Measurements from ENCODE around the gene RASL10A.

RASL10A gene

DNA sequence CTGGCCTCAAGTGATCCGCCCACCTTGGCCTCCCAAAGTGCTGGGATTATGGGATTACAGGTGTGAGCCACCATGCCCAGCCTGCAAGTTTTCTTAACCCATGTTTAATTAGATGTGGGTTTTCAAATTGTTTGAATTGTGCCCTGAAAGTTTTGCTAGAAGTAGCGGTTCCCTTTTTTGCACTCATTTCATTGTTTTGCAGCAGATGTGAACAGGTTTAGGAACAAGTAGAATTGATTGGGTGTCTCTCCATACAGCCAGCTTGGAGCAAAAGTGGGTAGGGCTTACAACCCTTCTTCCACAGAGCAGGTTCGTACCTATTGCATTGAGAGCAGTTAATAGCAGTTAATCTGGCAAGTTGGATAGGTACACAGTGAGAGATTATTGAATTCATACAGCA, 31.3 kb downstream of the RASL10A start:
- H3K36me3 Mint-ChIP-seq (ENCODE audit: low read depth) = peaks cover 87% of the 10 kb centered on the region
- H3K4me1 Mint-ChIP-seq (ENCODE audit: low read depth) = peaks cover 3% of the 10 kb centered on the region
- no peak overlapping the region for H3K27ac Mint-ChIP-seq
- H3K4me3 Mint-ChIP-seq = no peak overlapping the region
- no peaks in the 10 kb centered on the region for H3K9me3 Mint-ChIP-seq
- no peaks in the 10 kb centered on the region for H3K27me3 Mint-ChIP-seq

DNA sequence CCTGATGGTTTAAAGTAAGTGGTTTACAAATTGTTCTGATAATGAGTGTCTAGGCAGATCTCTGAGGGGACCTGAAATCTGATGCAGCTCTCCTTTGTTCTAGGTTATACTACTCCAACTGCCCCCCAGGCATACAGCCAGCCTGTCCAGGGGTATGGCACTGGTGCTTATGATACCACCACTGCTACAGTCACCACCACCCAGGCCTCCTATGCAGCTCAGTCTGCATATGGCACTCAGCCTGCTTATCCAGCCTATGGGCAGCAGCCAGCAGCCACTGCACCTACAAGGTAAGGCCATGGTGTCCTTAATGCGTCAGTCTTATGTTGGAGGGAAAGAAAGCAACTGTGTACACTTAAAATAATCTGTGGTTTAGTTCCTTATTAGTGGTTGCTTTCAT, 37.6 kb downstream of the RASL10A start:
- Mint-ChIP-seq H3K9me3 (no peaks in the 10 kb centered on the region), H3K27ac (peak overlapping the region; percentile 10), H3K4me3 (no peak overlapping the region), H3K4me1 (ENCODE audit: low read depth) (peaks cover 54% of the 10 kb centered on the region), H3K36me3 (ENCODE audit: low read depth) (peaks cover 94% of the 10 kb centered on the region), H3K27me3 (no peaks in the 10 kb centered on the region)

DNA sequence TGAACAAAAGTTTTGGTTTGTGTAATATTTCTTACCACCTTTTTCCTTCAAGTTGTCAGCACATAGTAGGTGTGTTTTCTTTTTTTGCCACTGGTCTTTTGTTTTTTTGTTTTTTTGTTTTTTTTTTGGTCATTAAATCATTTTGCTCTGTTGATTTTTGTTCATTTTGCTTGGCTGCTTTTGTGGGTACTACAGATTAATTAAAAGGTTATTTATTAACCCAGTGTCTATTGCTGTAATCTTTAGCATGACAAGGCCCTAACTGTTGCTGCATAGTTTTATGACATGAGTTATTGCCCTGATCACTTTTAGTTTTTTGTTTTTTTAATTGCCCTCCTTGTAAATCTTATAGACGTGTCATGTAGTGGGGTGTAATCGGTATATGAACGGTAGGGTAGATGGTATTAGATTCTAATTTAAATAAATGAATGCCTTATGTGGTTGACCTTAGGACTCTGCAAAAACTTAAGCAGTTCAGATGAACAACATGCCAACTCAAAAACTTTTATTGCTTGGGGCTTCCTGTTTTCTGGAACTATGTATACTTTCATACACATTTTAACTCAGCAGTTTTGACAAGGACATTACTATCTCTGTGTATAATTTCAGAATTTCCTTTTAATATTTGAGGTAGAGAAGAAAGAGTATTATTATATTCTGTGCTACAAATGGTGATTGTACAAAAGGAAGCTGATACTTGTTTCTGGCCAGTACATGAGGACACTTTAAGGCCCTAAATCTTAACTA, 39.5 kb downstream of the RASL10A start:
- no peaks in the 10 kb centered on the region for H3K9me3 Mint-ChIP-seq
- H3K27ac Mint-ChIP-seq = no peak overlapping the region
- H3K4me1 Mint-ChIP-seq (ENCODE audit: low read depth) = peaks cover 74% of the 10 kb centered on the region
- no peak overlapping the region for H3K4me3 Mint-ChIP-seq
- H3K27me3 Mint-ChIP-seq = no peaks in the 10 kb centered on the region
- H3K36me3 Mint-ChIP-seq (ENCODE audit: low read depth) = peaks cover 96% of the 10 kb centered on the region

DNA sequence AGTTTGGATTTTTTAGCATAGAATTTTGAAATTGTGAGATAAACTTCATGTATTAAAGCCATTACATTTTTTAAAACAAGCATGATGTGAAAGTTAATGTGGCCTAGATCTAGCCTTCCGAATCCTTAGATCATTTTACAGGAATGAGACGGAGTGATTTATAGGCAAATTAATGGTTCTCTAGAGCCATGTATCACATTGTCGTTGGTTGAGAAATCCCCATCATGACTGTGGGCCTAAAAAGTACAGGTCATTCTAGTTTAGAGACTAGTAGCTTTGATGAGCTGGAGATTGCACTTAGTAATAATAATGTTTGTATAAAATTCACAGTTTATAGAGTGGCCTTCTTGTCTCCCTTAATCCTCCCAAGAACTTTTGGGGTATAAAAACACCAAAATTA, 40.3 kb downstream of the RASL10A start:
- Mint-ChIP-seq H3K27me3 (no peaks in the 10 kb centered on the region), H3K4me3 (no peak overlapping the region), H3K36me3 (ENCODE audit: low read depth) (peaks cover 97% of the 10 kb centered on the region), H3K4me1 (ENCODE audit: low read depth) (peaks cover 82% of the 10 kb centered on the region), H3K9me3 (no peaks in the 10 kb centered on the region), H3K27ac (no peak overlapping the region)

DNA sequence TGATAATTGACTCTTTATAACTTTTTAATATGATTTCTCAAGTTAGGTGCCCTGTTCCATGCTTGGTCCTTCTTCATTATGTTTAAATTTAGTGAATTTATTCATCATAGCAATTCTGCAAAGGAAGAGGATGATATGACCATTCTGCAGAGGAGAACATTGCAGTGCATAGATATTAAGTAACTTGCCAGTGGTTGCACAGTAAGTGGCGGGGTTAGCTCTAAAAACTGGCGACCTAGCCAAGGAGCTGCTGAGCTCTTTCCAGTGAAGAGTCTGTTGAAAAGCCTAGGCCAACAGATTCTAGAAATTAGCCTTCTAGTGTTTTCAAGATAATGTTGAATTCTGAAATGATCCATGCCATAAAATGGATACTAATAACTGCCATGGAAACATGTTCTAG, 42.9 kb downstream of the RASL10A start:
- Mint-ChIP-seq H3K4me1 (ENCODE audit: low read depth) (peaks cover 83% of the 10 kb centered on the region), H3K27ac (no peak overlapping the region), H3K9me3 (no peaks in the 10 kb centered on the region), H3K4me3 (no peak overlapping the region), H3K27me3 (peaks cover 3% of the 10 kb centered on the region), H3K36me3 (ENCODE audit: low read depth) (peaks cover 93% of the 10 kb centered on the region)

DNA sequence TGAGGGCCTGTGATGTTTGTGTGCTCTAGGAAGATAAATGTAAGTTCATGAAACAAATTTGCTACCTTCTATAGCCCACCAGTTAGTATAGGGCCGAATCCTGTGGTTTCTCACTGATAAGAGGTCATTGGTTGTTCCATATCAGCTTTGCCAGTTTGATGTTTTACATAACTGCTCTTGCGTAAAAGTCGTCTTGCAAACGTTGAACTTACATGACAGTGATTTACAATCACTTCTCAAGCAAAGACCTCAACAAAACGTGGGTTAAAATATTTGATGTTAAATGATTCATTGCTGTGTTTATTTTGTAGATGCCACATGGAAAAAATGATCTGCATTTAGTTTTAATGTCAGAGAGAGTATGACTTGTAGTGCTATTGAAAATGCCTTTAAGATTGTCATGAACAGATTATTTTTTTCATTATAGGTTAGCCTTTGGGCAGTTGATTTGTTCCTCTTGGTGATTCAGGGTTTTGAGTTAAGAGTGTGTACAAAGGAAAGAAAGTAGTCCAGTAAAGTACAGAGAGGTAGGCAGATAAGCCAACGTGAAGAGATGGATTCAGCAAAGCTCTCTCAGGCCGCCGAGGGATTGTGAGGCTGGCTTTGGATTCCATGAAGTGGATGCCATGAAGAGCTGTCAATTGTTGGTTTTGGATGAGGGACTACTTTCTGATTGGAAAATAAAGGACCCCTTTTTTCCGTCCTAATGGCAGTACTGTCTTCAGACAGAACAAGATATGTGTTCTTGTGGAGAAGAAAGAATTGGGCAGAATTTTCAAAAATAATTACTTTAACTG, 44.8 kb downstream of the RASL10A start:
- Mint-ChIP-seq H3K36me3 (ENCODE audit: low read depth) (peaks cover 89% of the 10 kb centered on the region), H3K4me3 (peak overlapping the region; percentile 97), H3K27me3 (peaks cover 3% of the 10 kb centered on the region), H3K4me1 (ENCODE audit: low read depth) (peaks cover 79% of the 10 kb centered on the region), H3K27ac (peak overlapping the region; percentile 90), H3K9me3 (no peaks in the 10 kb centered on the region)

DNA sequence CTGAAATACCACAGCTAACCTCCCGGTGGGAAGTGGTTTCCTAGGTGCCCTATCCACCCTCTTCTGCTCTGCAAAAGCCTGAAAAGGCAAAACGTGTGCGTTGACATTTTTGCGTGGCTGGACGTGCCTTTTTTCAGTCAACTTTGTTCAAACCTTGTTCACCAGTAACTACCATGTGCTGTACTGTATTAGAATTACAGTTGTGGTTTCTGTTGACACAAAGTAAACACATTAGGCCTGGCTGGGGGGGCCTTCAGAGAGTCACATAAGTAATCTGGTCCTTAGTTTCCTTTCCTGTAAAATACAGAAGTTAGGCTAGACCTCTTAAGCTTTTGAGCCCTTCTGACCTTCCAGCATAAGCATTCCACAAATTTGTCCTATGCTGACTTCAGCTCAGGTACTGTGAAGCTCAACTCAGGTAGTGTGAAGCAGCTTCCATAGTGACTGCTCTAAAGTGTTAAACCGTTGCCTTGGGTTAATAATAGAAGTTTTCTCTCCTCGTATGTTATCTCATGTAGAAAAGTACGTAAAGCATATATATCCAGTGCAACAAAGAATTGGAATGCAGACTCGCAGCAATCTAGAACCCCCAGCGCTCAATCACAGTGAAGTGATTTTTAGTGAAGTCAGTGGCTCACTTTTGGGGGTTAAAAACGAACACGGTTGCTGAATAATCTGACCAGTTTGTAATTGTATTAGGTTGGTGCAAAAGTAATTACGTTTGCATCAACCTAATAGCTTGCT, 45.6 kb downstream of the RASL10A start:
- Mint-ChIP-seq H3K27me3 (peaks cover 3% of the 10 kb centered on the region), H3K9me3 (no peaks in the 10 kb centered on the region), H3K4me3 (peak overlapping the region; percentile 97), H3K27ac (peak overlapping the region; percentile 90), H3K36me3 (ENCODE audit: low read depth) (peaks cover 81% of the 10 kb centered on the region), H3K4me1 (ENCODE audit: low read depth) (peaks cover 71% of the 10 kb centered on the region)

DNA sequence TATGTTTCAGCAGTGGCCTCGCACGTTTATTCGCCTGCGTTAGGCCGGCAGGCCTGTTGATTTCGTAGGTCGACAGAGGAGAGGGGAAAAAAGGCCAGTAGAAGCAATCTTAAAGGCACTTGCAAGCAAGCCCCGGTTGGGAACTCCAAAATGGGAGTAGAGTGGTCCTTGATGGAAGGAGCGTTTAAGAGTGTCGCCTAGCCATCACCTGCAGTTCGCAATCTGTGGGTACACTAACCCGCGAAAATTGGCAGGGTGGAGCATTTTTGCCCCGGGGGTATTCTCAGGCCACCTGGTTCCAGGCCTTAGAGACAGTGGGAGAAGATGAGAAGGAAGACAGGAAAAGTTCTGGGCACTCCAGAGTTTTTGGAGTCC, 46.3 kb downstream of the RASL10A start:
- Mint-ChIP-seq H3K27me3 (peaks cover 3% of the 10 kb centered on the region), H3K27ac (peak overlapping the region; percentile 90), H3K4me3 (peak overlapping the region; percentile 97), H3K36me3 (ENCODE audit: low read depth) (peaks cover 75% of the 10 kb centered on the region), H3K9me3 (no peaks in the 10 kb centered on the region), H3K4me1 (ENCODE audit: low read depth) (peaks cover 64% of the 10 kb centered on the region)

DNA sequence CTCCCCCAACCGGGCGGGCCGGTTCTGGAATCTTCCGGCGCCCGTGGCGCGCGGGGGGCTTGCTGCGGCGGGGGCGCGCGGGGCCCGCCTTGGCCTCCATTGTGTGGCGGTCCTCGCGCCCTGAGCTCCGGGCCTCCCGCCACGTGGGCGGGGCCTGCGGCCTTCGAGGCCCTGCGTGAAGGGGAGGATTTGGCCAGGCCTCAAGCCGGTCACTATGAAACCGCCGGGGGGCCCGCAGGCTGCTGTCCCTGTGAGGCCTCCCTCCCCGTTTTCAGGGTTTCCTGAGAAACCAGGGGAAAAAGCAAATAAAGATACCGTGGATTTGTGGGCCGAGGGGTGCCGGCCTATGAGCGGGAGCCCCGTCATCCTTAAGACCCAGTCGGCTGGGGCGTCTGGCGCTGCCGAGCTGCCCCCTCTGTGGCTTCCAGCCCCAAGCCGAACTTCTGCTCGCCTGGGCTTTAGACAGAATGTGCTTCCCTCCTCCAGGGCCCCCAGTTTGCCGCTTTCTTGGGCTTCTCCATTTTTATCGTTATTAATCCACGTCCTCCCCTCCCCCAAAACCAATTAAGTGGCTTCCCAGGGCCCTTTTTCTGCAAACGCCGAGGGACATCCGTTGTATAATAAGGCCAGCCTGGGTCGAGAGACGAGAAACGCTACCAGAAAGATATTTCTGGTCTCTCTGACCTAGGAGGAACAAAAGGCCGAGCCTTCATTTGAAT, 46.8 kb downstream of the RASL10A start:
- Mint-ChIP-seq H3K4me1 (ENCODE audit: low read depth) (peaks cover 59% of the 10 kb centered on the region), H3K27me3 (peaks cover 3% of the 10 kb centered on the region), H3K4me3 (peak overlapping the region; percentile 97), H3K9me3 (no peaks in the 10 kb centered on the region), H3K27ac (peak overlapping the region; percentile 100), H3K36me3 (ENCODE audit: low read depth) (peaks cover 69% of the 10 kb centered on the region)

DNA sequence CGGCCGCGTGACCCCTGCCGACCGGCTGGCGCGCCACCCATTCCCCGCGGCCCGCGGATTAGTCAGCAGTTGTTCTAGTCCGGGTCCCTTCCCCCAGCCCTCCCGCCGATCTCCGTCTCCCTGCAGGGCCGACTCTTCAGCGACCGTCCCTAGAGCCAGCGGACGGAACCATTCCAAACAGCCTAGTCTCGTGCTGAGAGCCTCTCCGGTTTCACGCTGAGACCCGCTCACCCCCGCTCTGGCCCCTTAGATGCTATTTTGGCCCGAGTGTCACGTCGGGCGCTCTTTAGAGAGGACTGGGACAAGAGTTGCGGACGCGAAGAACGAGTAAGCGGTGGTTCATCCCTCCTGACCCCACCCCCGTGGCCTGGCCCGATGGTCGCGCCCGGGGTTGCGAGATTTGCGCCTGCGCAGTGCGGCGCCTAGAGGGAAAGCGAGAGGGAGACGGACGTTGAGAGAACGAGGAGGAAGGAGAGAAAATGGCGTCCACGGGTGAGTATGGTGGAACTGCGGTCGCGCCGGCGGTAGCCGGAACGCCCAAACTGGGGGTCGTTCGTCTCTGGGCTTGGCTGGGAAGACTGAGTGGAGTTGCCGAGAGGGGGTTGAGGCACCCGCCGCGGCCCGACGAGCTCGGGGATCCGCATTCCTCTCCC, 47.5 kb downstream of the RASL10A start, which contains the start of the genes EWSR1 and RHBDD3:
Gene EWSR1, plus strand, starts transcription at position 411 of the 653 bp plus-strand sequence. Its CDS starts 69 bp downstream, at position 480.
Gene RHBDD3, minus strand, starts transcription at position 124 of the 653 bp plus-strand sequence. CDS start 2,355 bp downstream, outside the sequence.
- peak within 1 kb of the TSS; percentile 100 for H3K27ac Mint-ChIP-seq
- H3K27me3 Mint-ChIP-seq = peaks cover 3% of the 10 kb centered on the region
- H3K4me3 Mint-ChIP-seq = peak within 1 kb of the TSS; percentile 97
- H3K9me3 Mint-ChIP-seq = no peaks in the 10 kb centered on the region
- H3K4me1 Mint-ChIP-seq (ENCODE audit: low read depth) = peaks cover 52% of the 10 kb centered on the region
- peaks cover 62% of the 10 kb centered on the region for H3K36me3 Mint-ChIP-seq (ENCODE audit: low read depth)

DNA sequence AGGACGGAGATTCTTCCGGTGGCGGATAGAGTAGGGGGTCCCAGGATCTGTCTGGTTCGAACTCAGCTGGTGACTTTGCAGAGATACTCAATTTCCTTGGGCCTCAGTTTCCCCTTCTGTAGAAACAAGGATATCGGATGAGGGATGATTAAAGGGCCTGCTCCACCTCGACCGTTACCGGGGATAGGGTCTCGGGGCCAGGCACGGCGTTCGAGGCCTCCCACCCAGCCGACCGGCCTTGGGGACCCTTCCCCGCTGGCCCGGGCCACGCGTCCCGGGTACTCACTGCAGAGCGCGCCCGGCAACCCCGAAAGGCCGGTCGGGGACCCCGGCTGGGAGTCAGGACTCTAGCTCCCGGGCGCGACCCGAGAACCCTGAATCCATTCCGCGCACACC, 48.0 kb downstream of the RASL10A start:
- peaks cover 58% of the 10 kb centered on the region for H3K36me3 Mint-ChIP-seq (ENCODE audit: low read depth)
- peaks cover 47% of the 10 kb centered on the region for H3K4me1 Mint-ChIP-seq (ENCODE audit: low read depth)
- peak overlapping the region; percentile 100 for H3K27ac Mint-ChIP-seq
- H3K4me3 Mint-ChIP-seq = peak overlapping the region; percentile 97
- H3K27me3 Mint-ChIP-seq = peaks cover 3% of the 10 kb centered on the region
- no peaks in the 10 kb centered on the region for H3K9me3 Mint-ChIP-seq

DNA sequence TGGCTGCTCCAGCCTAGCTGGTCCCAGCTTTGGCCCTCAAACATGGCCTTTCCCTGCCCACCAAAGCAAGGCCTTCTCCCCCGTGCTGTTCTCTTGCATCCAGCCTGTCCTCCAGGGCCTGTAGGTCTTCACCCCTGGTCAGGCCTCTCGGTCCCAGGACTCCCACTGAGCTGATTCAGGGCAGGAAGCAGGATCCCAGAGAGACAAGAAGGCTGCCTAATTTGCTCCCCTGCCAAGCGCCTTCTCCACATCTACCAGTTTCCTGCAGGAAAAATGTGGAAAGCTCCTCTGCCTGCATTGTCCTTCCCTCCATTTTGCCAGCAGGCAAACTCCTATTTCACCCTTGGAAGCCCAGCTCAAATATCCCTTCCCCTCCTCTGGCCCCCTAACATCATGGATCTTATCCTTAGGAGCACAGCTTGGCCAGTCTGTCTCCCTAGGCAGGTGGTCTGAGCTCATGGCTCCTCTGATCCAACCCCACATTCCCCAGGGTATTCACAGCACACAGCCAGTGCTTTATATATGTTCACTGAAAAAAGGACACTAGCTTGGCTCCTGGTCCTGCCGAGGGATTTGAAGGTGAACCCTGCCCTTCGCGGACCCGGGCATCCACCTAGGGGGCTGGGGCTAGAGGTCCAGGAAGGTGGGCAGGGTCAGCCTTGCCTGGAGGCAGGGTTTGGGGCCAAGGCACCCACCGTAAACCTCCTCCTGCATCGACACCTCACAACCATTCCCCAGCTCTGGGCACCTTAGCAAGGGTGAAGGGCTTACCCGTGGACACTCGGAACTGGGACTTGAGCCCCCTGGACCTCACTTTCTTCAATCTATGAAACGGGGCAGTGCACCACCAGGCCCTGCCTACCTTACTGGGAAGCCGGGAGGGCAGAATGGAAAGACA, 48.7 kb downstream of the RASL10A start:
- Mint-ChIP-seq H3K4me1 (ENCODE audit: low read depth) (peaks cover 40% of the 10 kb centered on the region), H3K36me3 (ENCODE audit: low read depth) (peaks cover 54% of the 10 kb centered on the region), H3K9me3 (no peaks in the 10 kb centered on the region), H3K4me3 (peak overlapping the region; percentile 97), H3K27me3 (peaks cover 3% of the 10 kb centered on the region), H3K27ac (peak overlapping the region; percentile 96)

DNA sequence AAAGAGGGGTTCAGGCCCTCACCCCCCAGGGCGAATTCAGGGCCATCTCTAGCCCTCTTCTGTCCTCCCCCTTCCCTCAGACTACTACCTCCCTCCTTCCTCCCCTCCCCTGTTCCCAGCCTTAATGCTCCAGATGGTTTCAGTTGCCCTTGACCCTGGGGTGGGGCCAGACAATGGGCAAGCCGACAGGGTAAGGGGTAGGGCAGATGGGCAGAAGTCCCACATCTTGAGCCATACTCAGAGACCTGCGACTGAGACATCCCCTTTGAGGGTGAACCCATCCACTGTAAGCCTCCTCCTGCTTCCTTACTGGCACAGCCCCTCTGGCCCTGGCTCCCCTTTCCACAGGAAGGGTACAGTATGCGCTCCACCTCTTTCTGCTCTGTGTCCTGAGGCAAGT, 49.6 kb downstream of the RASL10A start:
- H3K9me3 Mint-ChIP-seq = no peaks in the 10 kb centered on the region
- H3K4me1 Mint-ChIP-seq (ENCODE audit: low read depth) = peaks cover 31% of the 10 kb centered on the region
- peaks cover 46% of the 10 kb centered on the region for H3K36me3 Mint-ChIP-seq (ENCODE audit: low read depth)
- peaks cover 3% of the 10 kb centered on the region for H3K27me3 Mint-ChIP-seq
- H3K27ac Mint-ChIP-seq = peak overlapping the region; percentile 96
- peak overlapping the region; percentile 97 for H3K4me3 Mint-ChIP-seq
